HPDE6-E6E7 (cell line): Measurements from ENCODE around the gene MB21D2.
A peak's percentile ranks its signal among the peaks of the same experiment; 100 is the strongest.

Experiments used
- DNase-seq: peaks from one replicate; pipeline ENCODE4 v3.0.0; 2011; ENCODE audit warnings: missing footprints; ENCODE audit errors: extremely low spot score

Gene MB21D2

GRCh38 chr3:192833177-192833890, 84.3 kb downstream of the MB21D2 start:
- DNase-seq, result no peak

DNA sequence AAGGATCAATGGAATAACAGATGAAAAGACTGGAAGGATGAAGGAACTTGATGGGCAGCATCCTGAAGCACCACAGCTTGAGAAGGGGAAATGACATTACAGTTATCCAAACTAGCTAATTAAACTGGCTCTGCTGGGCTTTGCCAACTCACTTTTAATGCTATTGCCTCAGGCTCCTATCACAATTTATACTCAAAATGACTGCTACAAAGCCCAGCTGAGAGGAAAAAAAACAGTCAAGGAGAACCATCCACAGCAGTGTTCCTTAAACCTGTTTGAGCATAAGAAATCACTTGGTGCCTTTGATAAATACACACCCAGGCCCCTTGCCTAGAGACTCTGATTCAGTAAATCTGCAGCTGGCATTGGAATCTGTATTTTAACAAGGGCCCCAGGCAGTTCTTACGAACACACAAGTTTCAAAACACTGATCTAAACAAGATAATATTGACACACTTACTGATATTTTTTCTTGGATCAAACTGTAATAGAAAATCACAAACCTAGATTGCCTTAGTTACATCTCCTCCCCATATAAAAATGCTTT, 85.8 kb downstream of the MB21D2 start:
- DNase-seq, result no peak

DNA sequence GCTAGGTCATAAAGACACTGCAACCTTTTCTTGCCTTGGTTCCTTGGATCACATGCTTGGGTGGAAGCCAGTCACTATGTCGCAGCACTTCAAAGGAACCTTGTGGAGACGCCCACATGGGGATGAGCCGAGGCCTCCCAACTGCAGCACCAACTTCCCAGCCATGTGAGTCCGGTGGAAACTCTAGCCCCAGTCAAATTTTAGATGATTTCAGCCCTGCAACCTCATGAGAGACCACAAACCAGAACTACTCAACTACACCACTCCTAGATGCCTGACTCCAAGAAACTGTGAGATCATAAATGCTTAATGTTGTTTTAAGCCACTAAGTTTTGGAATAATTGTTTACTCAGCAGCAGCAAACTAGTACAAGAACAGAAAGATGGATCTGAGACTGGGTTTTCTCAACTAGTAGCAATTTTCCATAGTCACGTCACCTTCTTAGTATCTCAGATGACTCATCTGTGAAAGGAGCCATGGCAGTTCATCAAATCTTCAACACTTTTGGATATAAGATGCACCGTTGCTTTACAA, 86.5 kb downstream of the MB21D2 start:
- DNase-seq, result no peak

GRCh38 chr3:192830291-192831110, 87.2 kb downstream of the MB21D2 start:
- DNase-seq, result no peak

GRCh38 chr3:192827863-192828594, 89.6 kb downstream of the MB21D2 start:
- no peak for DNase-seq

- no peak for DNase-seq
Observed at GRCh38 chr3:192827208-192827607, 90.4 kb downstream of the MB21D2 start.

- no peak for DNase-seq
Observed at GRCh38 chr3:192826214-192827006, 91.2 kb downstream of the MB21D2 start.

DNA sequence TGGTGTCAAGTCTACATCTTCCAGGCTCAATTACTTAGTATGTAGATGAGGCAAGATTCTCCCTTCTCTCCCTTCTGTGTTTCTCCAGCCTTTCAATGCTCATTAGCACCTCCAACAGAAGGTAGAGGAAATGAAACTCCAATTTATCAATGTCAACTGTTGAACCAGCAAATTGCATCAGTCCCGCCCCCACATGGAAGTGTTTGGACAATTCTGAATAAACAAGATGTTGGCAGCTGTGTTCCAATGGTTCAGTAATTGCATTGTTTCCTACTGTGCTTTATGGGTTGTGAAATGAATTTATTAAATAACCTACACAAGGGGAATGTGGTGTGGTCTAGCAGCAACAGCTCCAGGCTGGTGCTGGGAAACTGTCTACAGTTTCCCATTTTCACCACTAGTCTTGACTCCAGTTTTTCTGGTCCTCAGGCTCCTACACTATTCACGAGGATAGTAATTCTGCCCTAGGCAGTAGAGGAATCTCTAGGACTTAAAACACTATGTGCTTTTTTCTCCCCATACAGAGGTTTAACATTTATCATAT, 91.9 kb downstream of the MB21D2 start:
- DNase-seq, result no peak

DNA sequence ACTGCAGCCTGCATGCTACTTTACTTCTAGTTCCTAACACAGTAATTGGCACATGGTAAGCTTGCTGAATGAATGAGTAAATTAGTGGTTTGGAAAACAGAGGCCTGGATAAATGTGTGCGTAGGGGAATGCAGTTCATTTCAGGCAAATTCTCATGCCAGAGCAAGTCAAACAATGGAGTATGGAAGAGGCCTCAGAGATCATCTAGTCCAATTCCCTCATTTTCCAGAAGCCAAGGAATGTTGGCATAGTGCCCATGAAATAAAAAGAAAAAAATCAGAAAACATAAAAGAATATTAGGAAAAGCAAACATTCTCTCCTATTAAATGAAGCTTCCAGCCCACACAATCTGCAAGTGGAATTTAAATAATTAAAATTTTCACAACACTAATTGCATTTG, 92.4 kb downstream of the MB21D2 start:
- DNase-seq, result no peak

DNA sequence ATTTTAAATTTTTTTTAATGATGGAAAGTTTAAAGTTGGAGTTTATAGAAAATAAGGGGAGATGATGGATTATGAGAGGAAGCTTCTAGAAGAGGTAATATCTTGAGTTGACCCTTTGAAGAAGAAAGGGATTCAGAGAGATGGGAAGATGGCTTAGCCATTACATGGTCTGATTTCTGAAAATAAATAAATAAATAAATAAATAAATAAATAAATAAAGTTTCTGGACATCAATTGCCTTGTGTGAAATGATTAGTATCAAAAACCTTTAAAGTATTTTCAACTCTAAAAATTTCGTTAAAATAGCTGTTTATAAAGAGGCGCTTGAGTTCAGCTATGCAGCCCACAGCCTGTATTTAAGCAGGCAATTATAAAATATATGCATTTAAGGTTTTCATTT, 93.3 kb downstream of the MB21D2 start:
- DNase-seq, result no peak

DNA sequence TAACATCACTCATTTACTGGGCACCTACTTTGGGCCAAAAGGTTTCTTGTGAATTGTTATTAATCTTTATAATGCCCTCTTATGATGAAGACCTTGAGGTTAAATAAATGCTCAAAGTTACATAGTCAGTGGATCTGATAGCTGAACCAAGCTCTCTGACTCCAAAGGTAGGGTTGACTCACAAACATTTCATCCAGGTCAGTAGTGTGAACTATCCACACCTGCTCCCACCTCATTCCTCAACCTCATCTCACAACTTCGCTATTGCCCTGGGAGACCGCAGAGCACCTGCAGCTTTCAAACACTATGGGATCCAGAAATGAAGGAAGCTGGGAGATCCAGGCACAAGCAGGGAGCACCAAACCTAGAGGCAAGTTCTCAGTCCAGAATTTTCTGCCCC, 96.5 kb downstream of the MB21D2 start:
- DNase-seq, result no peak

DNA sequence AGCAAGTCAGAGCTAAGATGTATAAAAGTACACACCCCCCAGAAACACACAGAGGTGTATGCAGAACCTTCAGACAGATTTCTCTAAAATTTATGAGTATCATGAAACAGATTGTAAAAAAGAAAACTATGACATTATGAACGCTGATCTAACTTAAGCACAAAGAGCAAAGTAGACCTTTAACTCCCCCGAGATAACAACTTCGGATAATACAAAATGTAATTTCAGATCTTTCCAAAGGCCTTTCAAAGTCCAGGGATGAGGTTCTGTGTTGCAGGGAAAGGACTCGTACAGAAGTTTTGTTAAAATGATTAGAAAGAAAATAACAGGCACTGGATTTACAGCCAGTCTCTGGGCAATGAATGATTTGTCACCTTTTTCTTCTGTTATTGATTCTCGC, 97.5 kb downstream of the MB21D2 start:
- no peak for DNase-seq

- DNase-seq, result peak; percentile 46
Observed at GRCh38 chr3:192819001-192819569, 98.6 kb downstream of the MB21D2 start.

- DNase-seq, result no peak
Observed at GRCh38 chr3:192818126-192818525, 99.5 kb downstream of the MB21D2 start.

DNA sequence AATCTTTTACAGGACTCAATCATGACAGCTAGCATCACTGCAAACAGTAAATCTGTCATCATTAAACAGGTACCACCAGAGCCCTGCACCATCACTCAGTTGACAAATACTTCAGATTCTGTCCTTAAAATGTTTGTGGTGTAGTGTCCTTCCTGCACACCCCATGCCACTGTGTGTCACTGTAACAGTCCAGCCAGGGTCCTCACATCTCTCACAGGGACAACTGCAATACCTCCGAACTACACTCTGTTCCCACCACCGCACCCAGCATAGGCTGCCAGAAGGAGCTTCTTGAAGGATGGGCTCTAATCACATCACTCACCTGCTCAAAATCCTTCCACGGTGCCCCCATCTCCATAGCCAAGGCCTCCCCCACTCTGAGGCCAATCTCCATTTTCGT, 100.2 kb downstream of the MB21D2 start:
- DNase-seq, result no peak

DNA sequence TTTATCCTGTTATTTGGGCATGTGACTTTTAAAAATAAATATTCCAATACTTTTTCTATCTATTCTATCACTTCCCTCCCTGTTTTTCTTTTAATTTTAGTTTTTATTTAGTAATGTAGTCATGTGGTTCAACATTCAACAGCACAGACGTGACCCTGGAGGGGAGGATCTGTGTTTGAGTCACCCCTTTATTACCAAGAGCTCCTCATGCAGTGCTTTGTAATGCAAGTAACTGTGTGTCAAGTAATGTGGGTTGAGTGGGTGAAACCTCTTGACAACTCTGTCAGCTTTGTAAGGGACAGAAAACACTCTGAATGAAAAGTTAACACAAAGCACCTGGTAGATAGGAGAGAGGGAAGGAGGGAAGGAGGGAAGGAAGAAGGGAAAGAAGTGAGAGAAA, 100.6 kb downstream of the MB21D2 start:
- DNase-seq, result no peak

DNA sequence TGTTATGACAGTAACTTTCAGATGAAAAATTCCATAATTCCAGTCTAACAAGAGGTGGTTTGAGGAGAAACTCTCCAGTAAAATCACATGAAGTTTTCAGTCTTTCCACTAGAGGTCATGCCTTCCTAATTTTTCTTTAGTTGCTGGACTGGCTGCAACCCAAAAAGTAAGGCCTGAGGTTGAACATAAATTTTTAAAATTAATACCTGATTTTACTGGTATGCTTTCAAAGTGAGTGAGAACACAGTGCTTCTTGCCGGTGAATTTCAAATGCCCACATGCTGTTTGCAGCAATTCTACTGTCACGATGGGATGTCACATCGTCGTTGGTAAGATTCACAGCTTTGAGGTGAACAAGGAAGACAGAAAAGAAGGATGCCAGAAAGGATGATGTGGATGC, 101.3 kb downstream of the MB21D2 start:
- peak; percentile 35 for DNase-seq

DNA sequence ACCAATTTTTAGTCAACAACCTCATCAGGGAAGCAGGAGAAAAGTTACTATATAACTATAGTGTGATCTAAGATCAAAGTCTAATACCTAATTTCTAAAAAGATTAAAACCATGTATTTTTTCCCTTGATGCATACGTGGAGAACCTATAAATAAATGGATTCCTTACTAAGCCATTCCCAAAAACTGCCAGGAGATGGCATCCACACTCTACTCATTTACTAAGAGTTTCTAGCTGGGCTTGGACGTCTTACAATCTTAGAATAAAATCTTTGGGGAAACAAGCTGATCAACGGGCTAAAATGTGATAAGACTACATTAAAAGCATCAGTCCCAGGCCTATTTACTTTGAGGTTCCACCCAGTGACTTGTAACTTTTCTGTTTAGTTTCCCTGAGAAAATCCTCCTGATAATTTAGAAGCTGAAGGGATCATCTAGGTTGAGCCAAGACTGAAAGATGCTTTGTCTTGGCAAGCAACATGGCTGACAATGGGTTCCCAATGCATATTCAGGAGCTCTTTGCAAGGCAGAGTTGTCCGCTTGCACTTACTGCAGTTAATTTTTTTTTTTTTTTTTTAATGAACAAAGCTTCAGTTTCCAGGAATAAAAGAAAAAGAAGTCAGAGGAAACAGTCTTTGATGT, 104.8 kb downstream of the MB21D2 start:
- no peak for DNase-seq

DNA sequence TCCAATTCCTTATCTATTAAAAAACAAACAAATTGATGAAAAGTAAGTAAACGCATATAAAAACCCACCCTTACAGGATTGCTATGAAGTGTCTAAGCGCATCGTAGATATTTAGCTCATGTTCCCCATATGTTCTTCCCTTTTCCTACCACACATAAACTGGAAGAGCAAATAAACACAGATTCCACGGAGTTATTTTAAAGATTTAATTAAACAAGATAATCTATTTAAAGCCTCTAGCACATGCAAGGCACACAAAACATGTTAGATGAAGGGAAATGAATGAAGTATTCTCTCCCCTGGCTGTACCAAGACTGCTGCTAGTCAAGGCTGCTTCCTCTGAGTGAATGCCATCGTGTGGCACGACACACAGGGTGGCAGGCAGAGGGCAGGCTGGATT, 111.9 kb downstream of the MB21D2 start:
- no peak for DNase-seq

DNA sequence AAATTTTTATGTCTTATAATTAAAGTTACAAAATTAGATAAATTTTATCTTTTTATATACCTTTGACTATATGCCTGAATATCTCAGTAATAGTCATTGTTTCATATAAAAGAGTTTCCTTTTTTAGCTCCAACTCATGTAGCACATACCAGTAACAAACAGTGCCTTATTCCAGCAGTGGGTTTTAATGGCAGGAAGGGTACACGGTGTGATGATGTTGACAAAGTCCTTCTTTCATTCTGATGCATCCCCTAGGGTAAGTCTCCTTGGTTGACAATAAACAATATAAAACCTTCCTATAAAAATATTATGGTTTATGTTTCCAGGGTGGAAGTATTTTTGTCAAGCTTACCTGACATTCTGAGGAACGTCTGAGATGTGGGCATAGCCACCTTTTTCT, 113.2 kb downstream of the MB21D2 start:
- no peak for DNase-seq
